RWPE2 (cell line): ENCODE results near the gene RASA1.

ENCODE experiments used
- ATAC-seq: fragments of 200-7000 bp; cut with Tn5 transposase; 3 replicates; pipeline ENCODE4 v1.9.1; 2021; ENCODE audit warnings: low read depth
- DNase-seq: peaks from one replicate; pipeline ENCODE4 v3.0.0-alpha.2; 2020; ENCODE audit warnings: low spot score
- H3K27ac ChIP-seq: fragments of 450-650 bp; 2 replicates; pipeline ENCODE4 v1.5.1; 2017; ENCODE audit warnings: mild to moderate bottlenecking; ENCODE audit not compliant: poor library complexity, severe bottlenecking
- H3K27me3 ChIP-seq: fragments of 250-450 bp; sonication (Bioruptor Pico); 2 replicates; pipeline ENCODE4 v1.5.1; 2021; ENCODE audit warnings: mild to moderate bottlenecking, moderate library complexity; ENCODE audit not compliant: insufficient read depth, poor library complexity, severe bottlenecking
- H3K36me3 ChIP-seq: fragments of 250-450 bp; sonication (Bioruptor Pico); 2 replicates; pipeline ENCODE4 v1.5.1; 2020; ENCODE audit warnings: low read depth, mild to moderate bottlenecking, moderate library complexity
- H3K4me1 ChIP-seq: fragments of 250-450 bp; sonication (Bioruptor Pico); 2 replicates; pipeline ENCODE4 v1.5.1; 2021; ENCODE audit warnings: mild to moderate bottlenecking, moderate library complexity; ENCODE audit not compliant: insufficient read depth, poor library complexity, severe bottlenecking
- H3K4me3 ChIP-seq: fragments of 250-450 bp; sonication (Bioruptor Pico); 2 replicates; pipeline ENCODE4 v1.5.1; 2021; ENCODE audit warnings: mild to moderate bottlenecking, moderate library complexity; ENCODE audit not compliant: severe bottlenecking
- H3K9me3 ChIP-seq: fragments of 250-450 bp; sonication (Bioruptor Pico); 2 replicates; pipeline ENCODE4 v1.5.1; 2021; ENCODE audit warnings: mild to moderate bottlenecking, moderate library complexity; ENCODE audit not compliant: severe bottlenecking
- TF ChIP-seq, protein P1 (sequence below): fragments of 450-650 bp; IDR thresholded peaks from one replicate; pipeline ENCODE4 v1.5.1; 2017; ENCODE audit warnings: mild to moderate bottlenecking, moderate library complexity; ENCODE audit not compliant: poor library complexity, severe bottlenecking

RASA1 gene

DNA sequence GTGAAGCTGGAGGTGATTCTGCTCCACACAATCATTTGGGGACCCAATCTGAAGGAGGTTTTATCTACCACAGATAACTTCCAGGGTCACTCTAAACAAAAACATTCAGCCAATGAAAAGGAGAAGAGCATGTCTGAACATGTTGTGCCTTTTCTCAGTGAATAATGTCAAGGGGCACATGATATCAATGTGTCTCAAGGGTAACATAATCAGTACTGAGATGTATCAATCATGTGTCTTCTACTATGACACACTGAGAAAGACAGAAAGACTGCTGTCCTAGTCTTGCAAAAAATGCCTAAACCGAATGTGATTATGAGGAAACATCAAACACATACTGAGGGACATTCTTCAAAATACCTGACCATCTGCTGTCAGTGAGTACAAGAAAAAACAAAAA, 25.4 kb upstream of the RASA1 start:
- no peak for ATAC-seq
- Histone ChIP-seq H3K27me3 (no peaks in the 10 kb centered on the region), H3K9me3 (no peaks in the 10 kb centered on the region), H3K4me3 (no peak overlapping the region), H3K4me1 (no peaks in the 10 kb centered on the region), H3K36me3 (no peaks in the 10 kb centered on the region), H3K27ac (no peak overlapping the region)
- TF ChIP-seq, protein P1, sequence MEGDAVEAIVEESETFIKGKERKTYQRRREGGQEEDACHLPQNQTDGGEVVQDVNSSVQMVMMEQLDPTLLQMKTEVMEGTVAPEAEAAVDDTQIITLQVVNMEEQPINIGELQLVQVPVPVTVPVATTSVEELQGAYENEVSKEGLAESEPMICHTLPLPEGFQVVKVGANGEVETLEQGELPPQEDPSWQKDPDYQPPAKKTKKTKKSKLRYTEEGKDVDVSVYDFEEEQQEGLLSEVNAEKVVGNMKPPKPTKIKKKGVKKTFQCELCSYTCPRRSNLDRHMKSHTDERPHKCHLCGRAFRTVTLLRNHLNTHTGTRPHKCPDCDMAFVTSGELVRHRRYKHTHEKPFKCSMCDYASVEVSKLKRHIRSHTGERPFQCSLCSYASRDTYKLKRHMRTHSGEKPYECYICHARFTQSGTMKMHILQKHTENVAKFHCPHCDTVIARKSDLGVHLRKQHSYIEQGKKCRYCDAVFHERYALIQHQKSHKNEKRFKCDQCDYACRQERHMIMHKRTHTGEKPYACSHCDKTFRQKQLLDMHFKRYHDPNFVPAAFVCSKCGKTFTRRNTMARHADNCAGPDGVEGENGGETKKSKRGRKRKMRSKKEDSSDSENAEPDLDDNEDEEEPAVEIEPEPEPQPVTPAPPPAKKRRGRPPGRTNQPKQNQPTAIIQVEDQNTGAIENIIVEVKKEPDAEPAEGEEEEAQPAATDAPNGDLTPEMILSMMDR, result no peak
- no peak for DNase-seq

GRCh38 chr5:87243161-87243844, 24.4 kb upstream of the RASA1 start:
- peak; percentile 68 for ATAC-seq
- no peak overlapping the region for H3K27ac ChIP-seq
- no peak for DNase-seq
- H3K36me3 ChIP-seq, result no peaks in the 10 kb centered on the region
- no peaks in the 10 kb centered on the region for H3K4me1 ChIP-seq
- H3K4me3 ChIP-seq, result no peak overlapping the region
- H3K27me3 ChIP-seq, result no peaks in the 10 kb centered on the region
- H3K9me3 ChIP-seq, result no peaks in the 10 kb centered on the region
- TF ChIP-seq, protein P1, result no peak

DNA sequence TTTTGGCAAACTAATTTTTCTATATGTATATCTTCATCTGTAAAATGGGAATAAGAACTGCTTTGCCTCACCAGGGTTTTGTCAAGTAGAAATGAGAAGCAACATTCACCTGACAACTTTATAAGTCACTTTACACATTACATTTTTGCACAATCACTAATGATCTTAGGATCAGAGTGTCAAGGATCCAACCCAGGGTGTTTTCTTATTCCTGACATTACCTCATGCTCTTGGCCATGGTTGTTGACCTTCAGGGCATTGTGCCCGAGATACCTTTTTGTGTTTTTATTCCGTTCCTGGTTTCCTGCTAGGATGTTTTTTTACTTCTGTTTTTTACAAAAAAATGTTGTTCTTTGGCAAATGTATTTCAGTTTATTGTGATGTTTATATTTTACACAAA, 22.2 kb upstream of the RASA1 start:
- DNase-seq, result no peak
- Histone ChIP-seq H3K27ac (no peak overlapping the region), H3K36me3 (no peaks in the 10 kb centered on the region), H3K4me3 (no peak overlapping the region), H3K27me3 (no peaks in the 10 kb centered on the region), H3K9me3 (no peaks in the 10 kb centered on the region), H3K4me1 (no peaks in the 10 kb centered on the region)
- no peak for ATAC-seq
- TF ChIP-seq, protein P1, result no peak

- Histone ChIP-seq H3K27ac (no peak overlapping the region), H3K36me3 (no peaks in the 10 kb centered on the region), H3K4me1 (no peaks in the 10 kb centered on the region), H3K9me3 (no peaks in the 10 kb centered on the region), H3K4me3 (no peak overlapping the region), H3K27me3 (no peaks in the 10 kb centered on the region)
- TF ChIP-seq, protein P1, result no peak
- DNase-seq (no peak), ATAC-seq (no peak)
Observed at GRCh38 chr5:87246061-87246460, 21.6 kb upstream of the RASA1 start.

DNA sequence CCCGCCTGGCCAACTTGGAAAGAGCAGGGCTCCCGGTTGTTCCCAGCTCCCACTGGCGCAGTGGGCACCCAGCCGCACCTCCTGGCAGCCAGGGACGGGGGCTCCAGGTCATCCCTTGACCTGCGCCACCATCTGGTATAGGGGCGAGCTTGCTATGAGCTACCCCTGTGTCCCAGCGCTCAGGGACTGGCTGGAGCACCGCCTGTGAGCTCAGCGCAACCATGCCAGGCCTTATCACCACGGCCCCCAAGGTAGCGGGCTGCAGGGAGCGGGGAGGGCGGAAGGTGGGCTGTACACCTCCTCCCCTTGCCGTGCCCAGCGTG, 15.4 kb upstream of the RASA1 start:
- H3K27ac ChIP-seq, result no peak overlapping the region
- ATAC-seq, result no peak

More for the DNA sequence above, 15.4 kb upstream of the RASA1 start:
- no peak for DNase-seq
- TF ChIP-seq, protein P1, result no peak
- Histone ChIP-seq H3K36me3 (no peaks in the 10 kb centered on the region), H3K27me3 (no peaks in the 10 kb centered on the region), H3K9me3 (no peaks in the 10 kb centered on the region), H3K4me1 (no peaks in the 10 kb centered on the region), H3K4me3 (no peak overlapping the region)
